Fibroblast of villous mesenchyme (primary cell): ENCODE data around the gene XRCC4. TPM values are rescaled to one million over a fixed set of nuclear protein-coding genes. Genes with fewer than 3 reads are reported as not detected.
A peak's percentile ranks its signal among the peaks of the same experiment; 100 is the strongest.

Source experiments
- DNase-seq: peaks from one replicate; pipeline ENCODE4 v3.0.0-alpha.2; 2010; ENCODE audit warnings: low read depth
- H3K4me3 ChIP-seq: 2 replicates; pipeline ENCODE4 v1.5.1; 2011; ENCODE audit warnings: low read depth, mild to moderate bottlenecking, low read length
- CTCF ChIP-seq: IDR thresholded peaks from 2 replicates; pipeline ENCODE4 v1.5.1; 2012; ENCODE audit warnings: low read depth, mild to moderate bottlenecking, low read length; ENCODE audit not compliant: insufficient read depth
- total RNA-seq: library from RNA; depleted of rRNA; stranded (reverse); fragments of >200 nt; gene quantifications from 2 replicates; pipeline ENCODE4 v1.2.3, GENCODE V29; 2012

The XRCC4 gene
- total RNA-seq, 1 donor, result 13.0 TPM

GRCh38 chr5:83265318-83265717 lies 188.0 kb downstream of the XRCC4 start:
- TF ChIP-seq CTCF, result no peak
- peak; percentile 92 for DNase-seq
- no peak overlapping the region for H3K4me3 ChIP-seq

- no peak for TF ChIP-seq CTCF
- DNase-seq, result no peak
- no peak overlapping the region for H3K4me3 ChIP-seq
These were observed 193.0 kb downstream of the XRCC4 start for GRCh38 chr5:83270311-83270710.

GRCh38 chr5:83277154-83277553 lies 199.8 kb downstream of the XRCC4 start:
- no peak overlapping the region for H3K4me3 ChIP-seq
- no peak for TF ChIP-seq CTCF
- no peak for DNase-seq

- H3K4me3 ChIP-seq, result no peak overlapping the region
- no peak for DNase-seq
- TF ChIP-seq CTCF, result no peak
These were observed 200.6 kb downstream of the XRCC4 start for GRCh38 chr5:83277953-83278352.

GRCh38 chr5:83281176-83281575 lies 203.8 kb downstream of the XRCC4 start:
- no peak for TF ChIP-seq CTCF
- H3K4me3 ChIP-seq, result no peak overlapping the region
- DNase-seq, result no peak

GRCh38 chr5:83281658-83282057 lies 204.3 kb downstream of the XRCC4 start:
- DNase-seq, result no peak
- no peak overlapping the region for H3K4me3 ChIP-seq
- no peak for TF ChIP-seq CTCF

- no peak overlapping the region for H3K4me3 ChIP-seq
- TF ChIP-seq CTCF, result no peak
- DNase-seq, result no peak
These were observed 206.4 kb downstream of the XRCC4 start for GRCh38 chr5:83283761-83284160.
